Activated effector memory CD4-positive, alpha-beta T cell treated with anti-CD3 and anti-CD28 coated beads, Interleukin-2, amount 50 U/mL, for 16 hours (primary cell): Measurements from ENCODE around the gene CROCC.

Source experiments
- DNase-seq: peaks from one replicate; pipeline ENCODE4 v3.0.0-alpha.2; 2020

Gene CROCC

GRCh38 chr1:17014671-17015567 is 93.2 kb downstream of the CROCC start:
- DNase-seq: peak; percentile 44

DNA sequence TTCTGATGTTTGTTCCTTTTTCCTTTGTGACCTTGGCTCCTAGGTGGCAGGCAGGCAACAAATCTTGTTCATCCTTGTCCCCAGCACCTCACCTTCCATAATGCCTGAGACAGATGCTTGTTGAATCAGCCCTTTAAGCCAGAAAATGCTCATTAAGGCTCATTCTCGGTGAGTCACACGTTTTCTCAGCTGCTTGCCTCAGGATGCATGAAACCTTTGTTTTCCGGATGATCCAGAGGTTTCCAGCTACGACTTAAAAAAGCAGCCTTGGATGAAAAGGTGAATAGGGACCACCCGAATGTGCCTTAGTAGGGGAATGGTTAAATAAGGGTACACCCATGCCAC is 94.6 kb downstream of the CROCC start:
- DNase-seq: peak; percentile 16

DNA sequence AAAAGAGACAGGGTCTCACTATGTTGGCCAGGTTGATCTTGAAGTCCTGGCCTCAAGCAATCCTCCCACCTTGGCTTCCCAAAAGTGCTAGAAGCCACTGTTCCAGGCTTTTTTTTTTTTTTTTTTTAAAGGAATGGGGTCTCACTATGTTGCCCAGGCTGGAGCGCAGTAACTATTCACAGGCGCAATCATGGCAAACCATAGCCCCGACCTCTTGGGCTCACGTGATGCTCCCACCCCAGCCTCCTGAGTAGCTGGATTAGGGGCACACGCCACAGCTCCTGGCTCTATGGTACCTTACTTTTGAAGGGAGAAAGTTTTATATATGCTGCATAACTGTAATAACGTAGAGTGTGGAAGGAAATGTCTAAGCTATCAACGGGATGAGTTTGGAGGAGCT is 95.7 kb downstream of the CROCC start:
- peak; percentile 24 for DNase-seq

GRCh38 chr1:17018849-17019248 is 97.1 kb downstream of the CROCC start:
- peak; percentile 39 for DNase-seq

DNA sequence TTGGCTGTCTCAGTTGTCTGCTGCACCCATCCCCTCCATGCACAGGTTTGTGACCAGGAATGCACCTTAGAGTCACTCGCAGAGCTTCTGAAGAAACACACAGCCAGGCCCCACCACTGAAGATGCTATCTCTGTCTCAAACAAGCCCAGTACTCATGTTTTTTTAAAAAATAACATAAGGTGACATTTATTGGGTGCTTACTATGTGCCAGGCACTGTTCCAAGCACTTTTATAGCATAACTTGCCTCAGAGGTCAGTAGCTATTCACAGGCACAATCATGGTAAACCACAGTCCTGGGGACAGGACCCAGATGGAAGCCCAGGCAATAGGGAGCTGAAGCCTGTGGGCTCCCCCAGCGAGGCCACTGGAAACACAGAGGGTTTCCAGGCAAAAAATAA is 98.8 kb downstream of the CROCC start:
- DNase-seq: no peak

DNA sequence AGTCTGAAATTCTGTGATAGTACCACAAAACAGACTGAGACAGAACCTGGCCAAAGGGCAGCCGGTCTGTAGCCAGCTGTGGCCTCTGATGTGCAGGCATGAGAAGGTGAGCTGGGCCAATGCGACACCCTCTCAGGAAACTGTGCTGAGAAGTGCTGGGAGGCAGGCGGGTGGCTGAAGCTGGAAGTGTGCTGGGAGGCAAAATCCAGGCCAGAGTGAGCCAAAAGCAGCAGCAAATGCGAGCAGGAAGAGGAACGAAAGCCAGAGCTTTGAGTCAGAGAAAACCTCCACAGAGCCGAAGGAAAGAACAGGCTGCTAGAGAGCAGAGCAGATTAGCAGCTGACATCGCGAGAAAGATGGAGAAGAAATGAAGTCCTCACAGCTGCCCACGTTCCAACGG is 100.2 kb downstream of the CROCC start:
- no peak for DNase-seq
